ENCODE results near the gene LYSMD2.

Gene LYSMD2

DNA sequence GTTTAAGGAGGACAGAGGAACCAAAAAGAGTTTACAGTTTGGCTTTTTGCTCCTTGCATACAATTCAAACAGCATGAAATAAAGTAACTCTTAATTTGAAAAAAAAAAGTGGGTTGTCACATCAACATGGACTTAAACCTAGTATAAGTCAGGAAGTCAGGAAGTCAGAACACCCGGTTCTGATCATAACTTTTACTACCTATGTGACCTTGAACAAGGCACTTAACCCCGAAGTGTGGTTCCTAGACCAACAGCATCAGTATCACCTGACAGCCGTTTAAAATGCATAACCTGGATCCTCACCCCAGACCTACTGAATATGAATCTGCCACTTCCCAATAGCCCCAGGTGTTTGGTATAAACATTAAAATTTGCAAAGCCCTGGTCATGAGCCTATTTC lies 18.7 kb downstream of the LYSMD2 start:
- DNase-seq (ENCODE audit: low read depth in 2 of 2): no peak

DNA sequence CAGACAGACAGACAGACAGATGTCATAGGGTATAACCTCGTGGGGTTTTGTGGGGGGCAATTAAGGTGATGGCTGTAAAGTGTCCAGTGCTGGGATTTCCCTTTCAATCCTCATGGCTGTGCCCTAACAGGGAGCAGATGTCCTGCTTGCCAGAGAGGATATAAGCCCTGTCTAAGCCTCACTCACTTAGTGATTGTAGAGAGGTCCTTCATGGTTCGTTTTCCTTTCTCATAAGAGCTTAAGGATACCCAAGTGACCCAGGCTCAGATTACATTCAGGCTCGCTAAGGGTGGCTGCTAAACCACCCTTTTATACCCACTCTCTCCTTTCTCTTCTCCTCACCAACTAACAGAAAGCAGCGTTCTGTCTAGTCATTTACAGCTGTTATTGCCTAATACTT lies 19.2 kb downstream of the LYSMD2 start:
- no peak for DNase-seq (ENCODE audit: low read depth in 2 of 2)

DNA sequence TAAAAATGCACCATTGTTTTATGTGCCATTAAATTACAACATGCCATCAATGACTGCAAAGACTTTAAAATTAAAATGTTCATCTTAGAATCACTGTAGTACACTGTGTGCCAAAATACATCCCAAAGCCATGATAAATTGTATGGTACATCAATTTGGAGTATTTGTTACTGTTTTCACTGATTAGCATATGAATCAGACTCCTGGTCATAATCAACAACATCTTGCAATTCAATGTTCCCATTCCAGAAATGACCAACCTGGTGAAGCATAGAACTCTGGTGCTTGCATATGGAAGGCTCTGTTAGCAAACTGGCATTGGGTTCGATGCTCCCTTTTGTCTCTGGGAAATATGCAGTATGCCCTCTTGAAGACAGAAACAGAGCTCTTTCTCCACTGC lies 22.5 kb downstream of the LYSMD2 start:
- DNase-seq (ENCODE audit: low read depth in 2 of 2): no peak

DNA sequence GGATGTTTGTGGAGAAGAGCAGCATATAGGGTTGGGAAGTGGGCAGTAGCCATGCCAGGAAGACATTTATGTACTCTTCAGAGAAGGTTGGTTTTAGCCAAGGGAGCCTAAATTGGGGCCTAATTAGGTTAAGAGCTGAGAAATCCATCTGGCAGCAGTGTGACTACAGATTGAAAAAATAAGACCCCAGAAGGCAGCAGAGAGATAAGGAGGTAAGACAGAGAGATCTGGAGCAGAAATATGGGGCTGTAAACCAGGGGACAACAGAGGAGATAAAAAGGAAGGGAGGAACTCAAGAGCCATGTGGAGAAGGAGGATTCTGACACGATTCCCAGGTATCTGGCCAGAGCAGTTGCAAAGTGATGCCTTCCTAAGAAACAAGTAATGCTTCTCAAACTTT lies 23.3 kb downstream of the LYSMD2 start:
- no peak for DNase-seq (ENCODE audit: low read depth in 2 of 2)

DNA sequence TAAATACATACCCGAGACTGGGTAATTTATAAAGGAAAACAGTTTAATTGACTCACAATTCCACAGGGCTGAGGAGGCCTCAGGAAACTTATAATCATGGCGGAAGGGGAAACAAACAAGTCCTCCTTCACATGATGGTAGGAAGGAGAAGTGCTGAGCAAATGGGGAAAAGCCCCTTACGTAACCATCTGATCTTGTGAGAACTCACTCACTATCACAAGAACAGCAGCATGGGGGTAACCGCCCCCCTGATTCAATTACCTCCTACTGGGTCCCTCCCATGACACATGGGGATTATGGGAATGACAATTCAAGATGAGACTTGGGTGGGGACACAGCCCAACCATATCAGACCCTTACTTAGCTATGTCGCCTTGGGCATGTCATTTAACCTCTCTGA lies 28.4 kb downstream of the LYSMD2 start:
- no peak for DNase-seq (ENCODE audit: low read depth in 2 of 2)

DNA sequence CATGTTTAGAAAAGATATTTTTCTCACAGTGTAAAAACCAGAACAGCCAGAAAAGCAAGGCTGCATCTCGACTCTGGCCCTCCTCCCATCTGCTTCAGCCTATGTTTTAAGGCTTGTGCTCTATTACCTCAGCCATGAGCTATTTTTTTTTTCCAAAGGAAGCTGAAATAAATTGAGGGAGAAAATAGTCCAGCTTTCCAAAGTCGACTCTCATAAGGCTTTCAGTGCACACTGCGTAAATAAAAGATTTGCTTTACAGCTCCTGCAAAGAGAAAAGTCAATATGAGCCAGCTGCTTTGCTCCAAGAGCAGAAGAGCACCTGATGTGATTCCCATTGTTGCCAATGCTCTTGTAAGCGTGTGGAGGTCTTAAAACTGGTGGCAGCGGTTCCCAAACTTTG lies 29.4 kb downstream of the LYSMD2 start:
- DNase-seq (ENCODE audit: low read depth in 2 of 2): no peak

DNA sequence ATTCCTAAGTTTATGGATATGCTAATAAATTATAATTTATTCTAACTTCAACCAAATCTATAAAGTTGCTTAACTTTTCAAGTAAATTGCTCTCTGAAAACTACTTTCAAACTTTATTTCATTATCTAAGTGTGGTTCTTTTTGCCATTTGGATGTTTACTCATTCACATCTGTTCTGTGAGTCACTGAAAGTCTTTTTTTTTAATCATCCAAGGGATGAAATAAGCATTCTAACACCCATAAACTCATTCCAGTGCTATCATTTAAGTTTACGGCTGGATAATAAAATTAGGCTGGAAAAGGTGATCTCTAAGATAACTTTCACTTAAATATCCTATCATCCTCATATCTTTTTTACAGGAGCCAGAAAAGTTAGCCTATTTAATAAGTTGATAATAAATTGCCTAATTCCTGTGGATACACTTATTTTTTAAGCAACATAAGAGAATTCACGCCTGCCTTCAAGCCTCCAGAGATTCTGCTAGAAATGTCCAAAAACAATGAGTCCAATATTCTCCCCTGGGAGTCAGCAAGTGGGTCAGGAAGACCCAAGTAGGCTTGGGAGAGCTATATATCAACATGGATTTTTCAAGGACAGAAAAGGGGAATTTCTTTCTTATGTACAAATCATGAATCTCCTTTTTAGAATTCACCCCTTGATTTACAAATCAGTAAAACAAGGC lies 30.4 kb downstream of the LYSMD2 start:
- no peak for DNase-seq (ENCODE audit: low read depth in 2 of 2)

DNA sequence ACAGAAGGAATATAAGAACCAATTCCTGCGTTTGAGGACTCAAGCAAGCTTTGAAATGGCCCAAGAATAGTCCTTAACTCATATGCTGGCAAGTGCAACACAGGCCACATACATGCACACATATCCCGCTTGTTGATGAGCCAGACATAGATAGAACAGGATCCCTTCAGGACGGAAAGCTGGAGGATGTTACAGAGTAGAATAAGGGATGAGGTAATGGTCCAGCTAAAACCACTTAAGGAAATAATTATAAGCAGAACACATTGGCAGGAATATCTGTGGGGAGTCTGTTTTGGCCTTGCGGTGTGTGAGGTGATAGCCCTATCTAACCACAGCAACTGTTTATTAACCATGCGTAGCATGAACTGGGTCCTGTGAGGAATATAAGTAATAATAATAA lies 31.2 kb downstream of the LYSMD2 start:
- no peak for DNase-seq (ENCODE audit: low read depth in 2 of 2)

DNA sequence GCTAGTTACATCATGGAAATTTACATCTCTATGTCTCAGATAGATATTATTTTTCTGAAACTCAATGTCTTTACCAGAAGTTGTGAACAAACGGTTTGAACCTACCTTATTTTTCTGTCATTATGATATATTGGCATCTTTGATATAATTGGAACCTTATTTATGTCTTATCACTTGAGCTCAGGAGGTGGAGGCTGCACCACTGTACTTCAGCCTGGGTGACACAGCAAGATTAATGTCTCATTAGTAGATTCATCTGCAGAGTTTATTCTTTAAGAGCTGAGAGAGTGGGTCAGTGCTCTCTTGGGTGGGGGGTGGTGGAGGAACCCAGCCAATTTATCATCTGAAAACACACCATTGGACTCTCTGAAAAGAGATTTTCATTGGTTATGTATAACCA lies 34.7 kb downstream of the LYSMD2 start:
- DNase-seq (ENCODE audit: low read depth in 2 of 2): no peak

DNA sequence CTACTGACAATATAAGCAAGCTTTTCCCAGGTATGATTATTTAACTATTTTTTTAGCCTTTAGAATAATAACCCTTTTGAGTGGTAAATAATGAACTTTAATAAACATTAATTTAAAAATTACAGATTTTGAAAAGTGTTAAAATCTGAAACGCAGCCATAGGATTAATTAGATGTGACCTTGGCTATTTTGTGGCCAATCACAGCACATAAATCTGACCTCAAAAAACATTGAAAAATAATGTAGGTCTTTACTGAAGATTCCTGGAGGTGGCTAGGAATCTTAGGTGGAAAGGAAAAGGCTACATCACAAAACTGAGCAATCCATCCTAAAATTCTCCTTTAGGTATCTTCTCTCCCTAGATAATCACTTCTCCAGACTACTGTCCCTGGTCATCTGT lies 38.1 kb downstream of the LYSMD2 start:
- DNase-seq (ENCODE audit: low read depth in 2 of 2): no peak

DNA sequence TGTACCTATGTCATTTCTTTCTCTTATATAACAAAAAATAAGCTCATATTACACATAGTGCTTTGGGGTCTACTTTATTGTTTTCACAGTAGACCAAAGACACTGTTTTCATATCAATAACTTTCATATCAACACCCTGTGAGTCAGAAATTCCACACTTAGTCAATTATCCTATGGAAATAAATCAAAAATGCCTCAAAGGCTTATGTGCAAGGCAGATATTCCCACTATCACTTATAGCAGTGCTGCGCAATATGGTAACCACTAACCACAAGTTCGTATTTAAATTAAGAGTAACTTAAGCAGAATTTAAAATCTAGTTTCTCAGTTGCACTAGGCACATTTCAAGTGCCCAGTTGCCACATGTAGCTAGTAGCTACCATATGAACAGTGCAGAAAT lies 40.3 kb downstream of the LYSMD2 start:
- no peak for DNase-seq (ENCODE audit: low read depth in 2 of 2)

DNA sequence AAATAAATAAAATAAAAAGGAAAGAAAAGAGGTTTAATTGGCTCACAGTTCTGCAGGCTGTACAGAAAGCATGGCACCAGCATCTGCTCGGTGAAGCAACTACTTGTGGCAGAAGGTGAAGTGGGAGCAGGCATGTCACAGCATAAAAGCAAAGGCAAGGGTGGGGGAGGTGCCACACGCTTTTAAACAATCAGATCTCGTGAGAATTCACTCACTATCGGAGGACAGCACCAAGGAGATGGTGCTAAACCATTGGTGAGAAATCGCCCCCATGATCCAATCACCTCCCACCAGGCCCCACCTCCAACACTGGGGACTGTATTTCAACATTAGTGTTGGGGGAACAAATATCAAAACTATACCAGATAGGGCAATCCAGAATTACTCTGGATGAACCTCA lies 40.9 kb downstream of the LYSMD2 start:
- no peak for DNase-seq (ENCODE audit: low read depth in 2 of 2)

DNA sequence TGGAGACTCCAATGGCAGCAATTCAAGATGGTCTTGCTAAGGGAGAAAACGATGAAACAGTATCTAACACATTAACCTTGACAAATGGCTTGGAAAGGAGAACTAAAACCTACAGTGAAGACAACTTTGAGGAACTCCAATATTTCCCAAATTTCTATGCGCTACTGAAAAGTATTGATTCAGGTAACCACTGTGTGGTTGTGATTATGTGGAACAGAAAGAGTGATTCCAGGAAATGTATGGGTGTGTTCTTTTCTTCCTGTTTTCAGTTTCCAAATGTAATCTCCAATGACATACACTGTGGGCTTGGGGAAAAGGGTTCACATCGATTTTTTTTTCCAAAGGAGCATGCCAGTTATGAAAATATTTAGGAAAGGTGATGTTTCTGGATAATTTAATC lies 45.3 kb downstream of the LYSMD2 start:
- no peak for DNase-seq (ENCODE audit: low read depth in 2 of 2)

DNA sequence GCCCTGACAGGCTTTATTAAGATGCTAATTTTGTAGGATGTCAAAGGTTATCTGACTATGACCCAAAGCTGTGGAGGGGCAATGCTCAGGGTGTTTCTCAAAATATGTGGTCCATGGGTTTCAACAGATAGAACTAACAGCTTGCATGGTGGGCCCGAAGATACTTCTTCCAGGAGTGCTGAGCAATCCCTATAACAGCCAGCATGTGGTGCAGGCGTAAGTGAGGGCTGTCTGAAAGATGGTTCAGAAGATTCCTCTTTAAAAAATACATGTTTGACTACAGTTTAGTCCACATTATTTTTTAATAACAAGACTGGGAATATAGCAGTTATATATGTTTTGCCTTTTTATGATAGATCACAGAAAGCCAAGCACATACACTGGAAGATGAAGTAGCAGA lies 48.6 kb downstream of the LYSMD2 start:
- DNase-seq (ENCODE audit: low read depth in 2 of 2): no peak

DNA sequence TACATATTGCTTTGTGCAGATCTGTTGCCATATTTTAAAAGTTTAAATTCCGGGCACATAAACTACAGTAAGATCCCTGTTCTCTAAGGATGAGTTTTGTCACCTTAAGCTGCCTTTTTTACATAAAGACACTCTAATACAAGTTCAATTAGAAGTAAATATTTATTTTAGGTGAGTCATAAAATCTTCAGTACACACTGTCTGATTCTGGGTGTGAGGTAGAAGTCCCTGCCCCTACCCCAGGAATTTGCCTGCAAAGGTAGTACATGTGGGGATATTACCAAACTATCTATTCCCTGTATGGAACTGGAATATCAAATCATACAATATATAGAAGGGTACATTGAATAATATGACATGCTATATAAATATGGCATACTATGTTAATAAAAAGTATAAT lies 49.9 kb downstream of the LYSMD2 start:
- DNase-seq (ENCODE audit: low read depth in 2 of 2): no peak

DNA sequence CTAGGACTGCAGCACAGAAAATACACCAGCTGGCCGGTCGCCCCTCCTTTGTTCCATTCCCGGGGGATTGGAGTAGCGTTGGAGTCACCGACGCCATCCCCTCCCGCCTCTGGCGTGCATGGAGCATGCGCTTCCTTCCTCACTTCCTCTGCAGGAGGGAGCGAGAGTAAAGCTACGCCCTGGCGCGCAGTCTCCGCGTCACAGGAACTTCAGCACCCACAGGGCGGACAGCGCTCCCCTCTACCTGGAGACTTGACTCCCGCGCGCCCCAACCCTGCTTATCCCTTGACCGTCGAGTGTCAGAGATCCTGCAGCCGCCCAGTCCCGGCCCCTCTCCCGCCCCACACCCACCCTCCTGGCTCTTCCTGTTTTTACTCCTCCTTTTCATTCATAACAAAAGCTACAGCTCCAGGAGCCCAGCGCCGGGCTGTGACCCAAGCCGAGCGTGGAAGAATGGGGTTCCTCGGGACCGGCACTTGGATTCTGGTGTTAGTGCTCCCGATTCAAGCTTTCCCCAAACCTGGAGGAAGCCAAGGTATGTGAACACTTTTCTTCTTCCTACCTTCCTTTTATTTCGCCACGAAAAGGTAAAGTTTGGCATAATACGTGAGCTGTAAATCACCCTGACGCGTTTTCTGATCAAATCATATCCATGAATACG lies 56.0 kb downstream of the LYSMD2 start, which contains the start of gene SCG3:
Gene SCG3, plus strand, starts transcription at position 201 of the 661 bp plus-strand sequence. Its CDS starts 253 bp downstream, at position 454.
- DNase-seq (ENCODE audit: low read depth in 2 of 2): peak in 1 of 2 donors; percentile 0

DNA sequence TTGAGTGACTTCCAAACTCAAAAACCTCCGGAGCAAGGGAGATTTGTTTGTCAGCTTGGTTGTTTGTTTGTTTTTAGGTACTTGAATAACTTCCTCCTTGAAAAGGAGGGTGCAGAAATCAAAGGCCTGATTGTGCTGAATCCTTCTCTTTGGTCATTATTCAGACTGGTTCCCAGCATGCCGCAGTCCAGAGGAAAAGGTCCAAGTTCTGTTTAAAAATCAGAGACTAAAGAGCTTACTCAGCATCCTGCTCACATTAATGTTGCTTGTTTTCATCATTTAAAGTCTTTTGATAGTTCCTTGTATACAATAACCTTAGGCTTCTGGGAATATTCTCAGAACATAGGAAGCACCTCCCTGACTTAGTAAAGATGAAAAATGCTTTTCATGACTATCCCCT lies 57.1 kb downstream of the LYSMD2 start:
- no peak for DNase-seq (ENCODE audit: low read depth in 2 of 2)

DNA sequence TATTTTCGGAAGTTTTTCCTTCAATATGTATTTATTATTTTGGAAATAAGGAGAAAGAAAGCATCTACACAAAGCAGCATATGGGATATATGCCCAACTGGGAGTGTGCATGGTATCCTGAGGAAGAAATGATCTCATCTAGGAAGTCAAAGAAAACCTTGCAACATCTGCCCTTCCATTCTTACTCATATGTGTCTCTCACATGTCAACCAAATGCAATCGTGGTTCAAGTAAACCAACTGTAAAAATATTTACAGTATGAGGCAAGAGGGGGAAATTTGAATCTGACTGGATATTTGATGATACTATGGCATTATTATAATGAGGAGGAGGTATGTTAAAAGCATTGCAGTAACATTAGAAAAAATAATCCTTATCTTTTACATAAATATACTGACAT lies 59.4 kb downstream of the LYSMD2 start:
- no peak for DNase-seq (ENCODE audit: low read depth in 2 of 2)

DNA sequence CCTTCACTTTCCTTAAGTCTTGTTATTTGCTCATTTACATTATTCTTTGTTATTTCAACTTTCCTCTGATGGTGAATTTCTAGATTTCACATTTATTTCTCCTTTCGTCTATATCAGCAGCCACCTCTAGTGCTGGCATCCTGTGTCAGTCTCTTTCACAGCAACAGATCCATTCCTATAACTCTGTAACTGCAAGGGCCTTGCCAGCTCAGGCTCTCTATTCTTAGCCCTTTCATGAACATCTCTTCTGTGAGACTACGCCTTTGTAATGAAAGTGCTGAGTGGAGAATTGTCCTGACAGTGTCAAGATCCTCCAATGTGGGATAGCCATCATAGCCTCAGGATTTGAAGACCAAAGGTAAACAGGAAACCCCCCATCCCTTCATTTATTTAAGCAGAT lies 60.0 kb downstream of the LYSMD2 start:
- DNase-seq (ENCODE audit: low read depth in 2 of 2): no peak

DNA sequence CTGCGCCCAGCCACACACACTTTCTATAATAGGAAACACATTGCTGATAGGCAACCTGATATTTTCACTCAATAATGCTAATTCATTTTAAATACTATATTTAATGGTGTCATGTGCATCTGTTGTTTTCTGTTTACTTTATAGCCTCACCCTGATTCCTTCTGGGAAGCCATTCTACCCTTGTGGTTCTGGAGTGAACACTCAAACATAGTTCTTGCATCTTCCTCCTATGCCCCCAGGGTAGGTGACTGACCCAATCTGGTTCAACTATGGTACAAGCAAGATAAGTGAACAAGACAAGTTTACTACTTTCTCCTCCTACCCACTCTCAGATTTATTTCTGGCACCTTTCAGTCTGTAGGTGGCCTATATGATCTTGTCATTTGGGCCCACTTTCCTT lies 60.4 kb downstream of the LYSMD2 start:
- no peak for DNase-seq (ENCODE audit: low read depth in 2 of 2)

DNA sequence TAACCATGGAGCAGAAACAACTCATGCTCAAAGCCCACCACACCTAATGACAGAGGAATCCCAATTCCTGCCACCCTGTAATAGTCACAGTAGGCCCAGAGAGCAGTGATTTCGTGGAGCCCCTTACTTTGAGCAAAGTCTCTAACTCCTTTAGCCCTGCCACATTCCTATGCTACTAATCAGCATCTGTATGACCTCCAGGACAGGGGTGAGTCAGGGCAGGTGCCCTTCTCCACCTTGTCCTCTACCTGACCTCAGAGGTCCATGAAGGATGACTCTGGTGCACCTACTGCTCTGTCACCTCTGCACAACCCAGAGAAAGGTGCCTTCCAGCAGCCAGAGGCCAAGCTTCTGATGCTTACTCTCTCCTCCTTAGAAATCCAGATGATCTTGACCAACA lies 62.2 kb downstream of the LYSMD2 start:
- DNase-seq (ENCODE audit: low read depth in 2 of 2): no peak
